Dedifferentiated amniotic fluid mesenchymal stem cell (primary cell): ENCODE results near the gene FOXN4.
"Not testable (repeated sequence)": the region's sequence is repeated elsewhere in the genome, so short reads cannot be mapped to it uniquely, and the experiment has no call there.

Source experiments
- DNase-seq: peaks from one replicate; pipeline ENCODE4 v3.0.0-alpha.2; 2016; ENCODE audit errors: extremely low spot score

FOXN4 gene, protein sequence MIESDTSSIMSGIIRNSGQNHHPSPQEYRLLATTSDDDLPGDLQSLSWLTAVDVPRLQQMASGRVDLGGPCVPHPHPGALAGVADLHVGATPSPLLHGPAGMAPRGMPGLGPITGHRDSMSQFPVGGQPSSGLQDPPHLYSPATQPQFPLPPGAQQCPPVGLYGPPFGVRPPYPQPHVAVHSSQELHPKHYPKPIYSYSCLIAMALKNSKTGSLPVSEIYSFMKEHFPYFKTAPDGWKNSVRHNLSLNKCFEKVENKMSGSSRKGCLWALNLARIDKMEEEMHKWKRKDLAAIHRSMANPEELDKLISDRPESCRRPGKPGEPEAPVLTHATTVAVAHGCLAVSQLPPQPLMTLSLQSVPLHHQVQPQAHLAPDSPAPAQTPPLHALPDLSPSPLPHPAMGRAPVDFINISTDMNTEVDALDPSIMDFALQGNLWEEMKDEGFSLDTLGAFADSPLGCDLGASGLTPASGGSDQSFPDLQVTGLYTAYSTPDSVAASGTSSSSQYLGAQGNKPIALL

DNA sequence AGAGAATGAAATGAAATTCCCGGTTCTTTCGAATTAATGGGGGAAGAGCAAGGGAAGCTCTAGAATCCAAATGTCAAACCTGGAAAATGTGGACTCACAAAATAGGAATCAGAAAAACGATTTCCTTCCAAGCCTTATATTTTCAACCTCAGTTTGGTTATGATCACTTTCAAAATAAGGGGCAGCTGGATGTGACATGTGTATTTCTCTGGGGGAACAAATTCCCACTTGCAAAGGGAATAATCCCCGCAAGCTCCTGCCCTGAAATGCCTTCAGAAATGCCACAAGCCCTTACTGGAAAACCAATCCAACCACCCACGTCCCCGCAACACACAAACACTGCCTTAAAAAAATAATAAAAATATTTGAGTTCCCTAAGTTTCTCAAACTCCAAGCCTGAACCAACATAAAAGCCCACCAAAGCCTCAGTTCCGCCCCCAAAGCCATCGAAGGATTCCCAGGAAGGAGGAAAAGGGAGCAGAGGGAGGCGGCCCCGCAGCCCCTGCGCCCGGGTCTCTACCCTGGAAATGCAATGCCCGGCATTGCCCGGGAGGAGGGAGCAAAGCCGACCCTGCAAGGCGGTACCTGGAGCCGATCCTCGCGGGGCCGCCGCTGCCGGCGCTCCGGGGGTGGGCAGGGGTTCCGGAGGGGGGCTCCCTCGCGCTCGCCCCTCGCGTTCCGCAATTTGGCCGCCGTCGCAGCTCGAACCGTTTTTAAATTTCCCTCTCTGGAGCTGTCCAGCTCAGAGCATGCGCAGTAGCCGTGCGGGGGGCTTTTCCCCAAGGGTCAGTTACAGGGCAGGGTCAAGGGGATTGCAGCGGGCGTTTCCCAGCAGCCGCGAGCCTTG is at the start of gene FOXN4:
FOXN4 (minus strand) TSS at position 751 of the 847 bp plus-strand sequence. CDS start 963 bp downstream, outside the sequence.
- DNase-seq: no peak

DNA sequence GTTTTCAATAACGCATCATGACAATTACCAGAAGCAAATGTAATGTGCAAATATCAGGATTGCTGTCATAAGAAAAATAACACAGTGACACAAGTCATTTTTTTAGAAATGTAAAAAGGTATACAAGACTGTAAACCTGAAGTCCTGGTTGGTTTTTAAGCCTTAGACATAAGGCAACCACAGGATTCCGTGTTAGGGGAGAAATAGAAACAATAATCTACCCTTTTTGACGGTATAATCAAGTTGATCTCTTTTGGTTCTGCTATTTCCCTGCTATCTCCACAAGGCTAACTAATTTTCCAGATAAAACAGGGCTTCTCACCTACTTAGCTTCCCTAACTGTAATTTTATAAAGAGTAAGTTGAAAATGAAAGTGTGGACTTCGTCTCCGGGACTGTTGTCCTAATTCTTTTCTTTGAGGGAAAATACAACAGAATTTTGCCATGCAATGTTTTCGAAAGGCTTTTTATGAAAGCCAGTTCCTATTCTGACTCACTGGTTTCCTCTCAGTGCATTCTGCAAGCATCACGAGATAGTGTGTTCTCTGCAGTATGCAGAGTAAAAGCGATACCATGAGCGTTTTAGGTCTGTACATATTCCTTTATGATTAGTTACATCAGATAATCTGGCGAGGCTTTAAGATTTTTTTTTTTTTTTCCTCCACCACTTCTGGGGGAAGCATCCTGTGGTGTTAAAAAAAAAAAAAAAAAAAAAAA is 49.2 kb upstream of the FOXN4 start:
- DNase-seq: no peak

DNA sequence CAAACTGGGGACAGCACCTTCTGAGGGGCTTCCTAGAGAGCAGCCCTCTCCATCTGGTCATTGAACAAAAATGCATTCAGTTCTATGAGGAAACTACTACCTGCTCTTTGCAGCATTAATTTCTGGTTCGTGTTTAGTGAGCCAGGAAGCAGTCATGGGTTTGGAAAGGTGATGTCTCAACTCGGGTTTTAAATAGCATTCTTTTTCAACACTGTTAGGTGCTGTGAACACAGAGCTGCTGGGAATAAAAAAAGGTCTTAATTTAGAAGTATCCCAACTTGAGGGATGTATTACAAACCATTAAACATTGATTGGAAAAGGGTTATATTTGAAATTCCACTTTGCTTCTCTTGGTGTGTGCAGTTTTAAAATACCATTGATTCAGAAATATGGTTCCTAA is 47.9 kb upstream of the FOXN4 start:
- DNase-seq: no peak

DNA sequence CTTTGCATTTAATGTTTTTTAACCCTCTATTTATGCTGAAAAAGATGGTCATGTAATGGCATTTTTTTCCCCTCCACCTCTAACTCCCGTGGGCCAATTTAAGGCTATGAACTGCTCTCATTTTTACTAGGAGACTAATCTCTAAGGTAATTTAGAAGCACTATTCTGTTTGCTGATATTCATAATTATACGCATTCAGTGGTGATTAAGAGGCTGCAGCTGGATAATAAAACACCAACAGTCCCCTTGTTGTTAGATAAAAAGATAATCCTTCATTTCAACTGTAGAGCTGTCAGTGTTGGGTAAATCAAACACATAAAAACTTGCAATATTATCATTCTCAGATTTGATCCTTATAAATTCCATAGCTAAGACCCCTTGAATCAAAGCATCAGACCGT is 47.5 kb upstream of the FOXN4 start:
- no peak for DNase-seq

DNA sequence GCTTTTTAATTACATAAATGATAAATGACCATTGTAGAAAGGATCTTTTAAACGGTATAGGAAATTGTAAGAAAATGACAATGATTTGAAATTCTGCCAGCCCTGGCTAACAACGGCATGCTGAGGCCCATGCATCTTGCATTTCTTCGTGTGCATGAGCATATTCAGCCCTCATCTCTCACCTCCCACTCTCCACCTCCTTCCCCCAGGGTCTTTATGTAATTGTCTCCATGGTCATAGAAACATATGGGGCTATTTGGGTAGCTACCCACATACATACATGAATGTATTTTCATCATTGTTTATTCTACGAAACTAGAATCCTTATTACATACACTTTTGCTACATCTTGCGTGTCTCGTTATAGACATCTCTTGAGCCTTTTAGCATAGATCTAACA is 43.1 kb upstream of the FOXN4 start:
- no peak for DNase-seq

DNA sequence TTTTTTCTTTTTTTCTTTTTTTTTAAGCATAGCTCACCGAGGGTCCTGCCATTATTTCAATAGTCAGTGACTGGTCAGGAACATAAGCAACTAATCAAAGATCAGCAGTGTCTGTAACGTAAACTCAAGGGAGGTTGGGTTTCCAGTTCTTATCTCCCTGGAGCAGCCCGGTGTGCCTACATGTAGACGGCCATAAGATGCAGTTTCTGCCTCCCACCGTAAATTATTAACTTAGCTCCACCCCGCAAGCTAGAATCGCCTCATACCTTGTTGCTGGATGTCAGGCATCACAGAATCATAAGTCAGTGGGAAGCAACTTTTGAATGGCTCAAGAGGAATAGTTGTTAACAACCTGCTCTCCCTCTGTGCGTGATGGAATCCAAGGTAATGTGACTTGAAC is 38.5 kb upstream of the FOXN4 start, which contains the start of gene MYO1H:
MYO1H (plus strand) TSS at position 312 of the 400 bp plus-strand sequence; CDS start at position 373, 61 bp downstream.
- no peak for DNase-seq

DNA sequence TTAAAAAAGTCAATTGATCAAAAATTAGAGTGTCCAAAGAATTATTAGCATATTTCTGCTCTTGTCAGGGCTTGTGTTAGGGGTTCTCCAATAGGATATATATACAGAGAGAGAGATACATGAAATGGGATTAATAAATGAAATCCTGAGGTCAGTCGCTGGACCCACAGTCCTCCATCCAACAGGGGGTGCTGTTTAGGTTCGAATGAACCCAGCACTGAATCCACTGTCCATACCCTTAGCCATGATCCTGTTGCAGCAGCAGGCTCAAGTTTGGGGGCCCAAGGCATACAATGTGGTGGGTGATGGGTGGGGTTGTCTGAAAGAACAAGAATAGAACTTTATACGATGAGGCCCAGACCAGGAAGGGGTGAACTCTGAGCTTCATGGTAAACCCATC is 37.8 kb upstream of the FOXN4 start:
- no peak for DNase-seq

DNA sequence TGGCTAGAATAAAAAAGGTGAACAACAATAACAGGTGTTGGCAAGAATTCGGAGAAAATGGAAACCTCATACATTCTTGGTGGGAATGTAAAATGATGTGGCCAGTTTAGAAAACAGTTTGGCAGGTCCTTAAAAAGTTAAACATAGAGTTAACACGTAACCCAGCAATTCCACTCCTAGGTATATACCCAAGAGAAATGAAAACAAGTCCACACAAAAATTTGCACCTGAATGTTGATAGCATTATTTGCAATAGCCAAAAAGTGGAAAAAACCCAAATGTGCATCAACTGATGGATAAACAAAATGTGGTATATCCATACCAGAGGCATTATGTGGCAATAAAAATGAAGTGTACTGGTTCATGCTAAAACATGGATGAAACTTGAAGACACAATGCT is 36.3 kb upstream of the FOXN4 start:
- DNase-seq: no peak

DNA sequence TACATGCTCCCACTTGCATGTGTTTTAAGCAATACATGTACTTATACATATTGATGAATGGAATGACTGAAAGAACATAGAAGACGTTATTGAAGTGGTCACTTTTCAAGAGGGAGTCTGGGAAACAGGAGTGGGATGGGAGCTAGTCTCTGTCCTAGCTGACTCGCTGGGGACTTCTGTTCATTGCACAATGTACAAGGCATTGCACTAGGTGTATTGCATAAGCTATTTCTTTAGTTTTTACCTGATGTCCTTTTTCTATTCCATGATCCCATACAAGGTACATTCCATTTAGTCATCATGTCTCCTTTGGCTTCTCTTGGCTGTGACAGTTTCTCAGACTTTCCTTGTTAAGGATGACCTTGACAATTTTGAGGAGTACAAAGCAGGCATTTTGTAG is 34.6 kb upstream of the FOXN4 start:
- no peak for DNase-seq

DNA sequence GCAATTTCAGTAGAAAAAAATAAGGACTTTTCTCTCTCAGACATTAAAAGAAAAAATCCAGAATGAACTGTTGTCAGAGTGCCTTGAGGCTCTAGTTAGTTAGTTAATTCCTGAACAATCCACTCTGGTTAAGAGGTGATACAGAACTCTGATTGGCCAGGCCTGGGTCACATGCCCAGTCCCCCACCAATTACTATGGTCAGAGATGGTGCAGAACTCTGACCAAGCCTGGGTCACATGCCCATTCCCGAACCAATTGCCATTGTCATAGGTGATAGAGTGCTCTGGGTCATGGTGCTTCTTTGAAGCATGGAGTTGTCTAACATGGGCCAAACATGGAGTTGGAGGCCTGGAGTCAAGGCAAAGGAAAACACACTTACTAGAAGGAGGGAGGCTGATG is 27.5 kb upstream of the FOXN4 start:
- DNase-seq: no peak

DNA sequence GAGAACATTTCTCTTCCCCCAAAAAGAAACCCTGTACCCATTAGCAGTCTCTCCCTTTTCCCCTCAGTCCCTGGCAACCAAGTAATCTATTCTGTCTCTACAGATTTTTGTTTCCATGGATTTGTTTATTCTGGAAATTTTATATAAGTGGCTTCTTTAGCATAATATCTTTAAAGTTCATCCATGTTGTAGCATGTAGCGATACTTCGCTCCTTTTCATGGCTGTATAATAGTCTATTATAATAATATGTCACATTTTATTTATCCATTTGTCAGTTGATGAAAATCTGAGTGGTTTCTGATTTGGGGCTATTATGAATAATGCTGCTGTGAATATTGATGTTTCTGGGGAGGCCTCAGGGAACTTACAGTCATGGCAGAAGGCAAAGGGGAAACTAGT is 25.8 kb upstream of the FOXN4 start:
- no peak for DNase-seq

DNA sequence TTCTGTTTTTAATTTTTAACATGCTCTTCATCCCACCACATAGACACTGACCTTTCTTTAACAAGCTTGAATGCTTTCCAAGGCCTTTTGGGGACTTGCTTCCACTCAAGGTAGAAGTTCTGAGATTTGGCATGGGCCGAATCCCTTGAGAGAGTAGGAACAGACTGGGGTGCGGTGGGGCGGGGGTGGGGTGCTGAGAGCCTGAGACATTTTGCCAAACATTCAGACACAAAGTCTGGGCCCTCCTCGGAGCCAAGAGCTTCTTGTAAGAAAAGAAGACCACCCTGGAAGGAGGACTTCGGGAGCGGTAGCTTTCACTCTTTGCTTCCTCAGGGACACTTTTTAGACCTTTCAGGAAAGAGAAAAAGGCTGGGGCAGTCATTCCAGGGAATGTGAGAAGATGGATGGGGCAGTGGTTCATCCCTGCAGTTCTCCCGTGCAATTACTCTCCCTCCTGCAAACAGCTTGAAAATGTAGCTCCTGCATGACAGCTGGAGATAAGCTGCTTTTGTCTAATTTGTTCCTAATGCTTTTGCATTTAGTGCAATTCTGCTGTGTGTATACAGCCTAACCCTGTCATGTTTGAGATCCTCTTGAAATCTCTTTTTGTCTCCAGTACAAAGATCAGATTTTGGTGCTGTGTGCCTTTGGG is 22.3 kb upstream of the FOXN4 start:
- DNase-seq: no peak

DNA sequence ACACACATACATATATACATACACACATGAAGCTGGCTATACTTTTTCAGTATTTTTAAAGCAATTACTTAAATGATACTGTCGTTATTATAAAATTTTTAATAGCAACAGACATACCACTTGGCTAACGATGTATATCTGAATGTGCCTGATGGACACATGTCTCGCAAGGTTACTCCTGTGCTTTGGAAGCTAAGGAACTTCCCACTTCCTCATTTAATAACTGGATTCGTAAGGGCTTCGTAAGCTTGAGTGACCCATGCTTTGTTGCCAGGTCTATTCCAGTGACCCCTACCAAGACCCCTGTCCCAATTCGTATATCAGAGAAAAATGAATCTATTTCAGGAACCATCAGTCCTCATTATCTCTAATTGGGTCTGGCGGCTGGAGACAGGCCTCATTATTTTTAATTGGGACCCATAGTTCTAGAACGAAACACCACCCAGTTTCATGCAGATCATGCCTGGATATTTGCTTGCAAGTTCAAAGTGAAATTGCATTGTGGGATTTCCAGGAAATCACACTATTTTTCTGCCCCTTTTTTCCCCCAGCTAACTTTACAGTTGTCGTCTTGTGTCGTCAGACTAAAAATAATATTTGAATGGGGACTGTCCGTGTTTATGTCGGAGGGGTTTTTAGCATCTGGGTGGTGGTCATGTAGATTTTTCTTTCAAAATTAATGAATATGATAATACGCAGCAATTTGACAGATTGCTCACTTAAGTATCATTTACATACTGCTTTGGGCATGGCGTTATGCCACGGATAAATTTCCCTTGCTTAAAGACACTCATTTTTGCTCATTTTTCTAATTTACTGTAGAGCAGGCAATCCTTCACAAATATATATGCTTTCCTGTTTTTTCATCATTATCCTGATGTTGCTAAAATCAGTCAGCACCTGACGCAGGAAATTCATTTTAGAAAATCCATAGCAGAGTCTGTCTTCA is 21.5 kb upstream of the FOXN4 start:
- DNase-seq: no peak

DNA sequence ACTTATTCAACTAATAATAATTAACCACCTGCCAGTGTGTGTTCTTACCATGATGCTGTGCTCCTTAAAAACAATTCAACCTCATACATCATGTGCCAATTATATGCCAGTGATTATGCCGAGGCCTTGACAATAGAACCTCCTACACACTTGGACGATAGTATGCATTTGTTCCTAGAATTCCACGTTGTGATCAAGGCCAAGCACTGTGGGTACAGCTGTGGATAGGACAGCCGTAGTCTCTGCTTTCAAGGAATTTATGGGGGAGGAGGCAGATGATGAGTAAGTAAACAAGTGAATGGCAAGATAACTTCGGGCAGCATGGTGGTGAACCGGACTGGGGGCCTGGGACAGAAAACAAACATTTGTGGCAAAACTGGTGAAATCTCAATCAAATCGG is 20.6 kb upstream of the FOXN4 start:
- no peak for DNase-seq

DNA sequence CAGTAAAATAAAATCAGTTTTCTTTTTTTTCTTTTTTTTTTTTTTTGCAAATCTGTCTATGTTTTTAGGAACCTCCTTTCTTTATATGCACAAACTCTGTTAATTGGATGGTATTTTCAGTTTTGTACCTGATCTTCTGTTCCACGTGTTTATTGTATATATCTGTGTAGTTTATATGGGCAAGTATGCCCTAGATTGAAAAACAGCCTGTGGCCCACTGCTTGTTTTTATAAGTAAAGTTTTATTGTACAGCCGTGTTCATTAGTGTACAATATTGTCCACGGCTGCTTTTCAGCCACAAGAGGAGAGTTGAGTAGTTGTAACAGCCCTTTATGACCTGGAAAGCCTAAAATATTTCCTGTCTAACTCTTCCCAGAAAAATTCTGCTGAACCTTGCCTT is 19.9 kb upstream of the FOXN4 start:
- no peak for DNase-seq

DNA sequence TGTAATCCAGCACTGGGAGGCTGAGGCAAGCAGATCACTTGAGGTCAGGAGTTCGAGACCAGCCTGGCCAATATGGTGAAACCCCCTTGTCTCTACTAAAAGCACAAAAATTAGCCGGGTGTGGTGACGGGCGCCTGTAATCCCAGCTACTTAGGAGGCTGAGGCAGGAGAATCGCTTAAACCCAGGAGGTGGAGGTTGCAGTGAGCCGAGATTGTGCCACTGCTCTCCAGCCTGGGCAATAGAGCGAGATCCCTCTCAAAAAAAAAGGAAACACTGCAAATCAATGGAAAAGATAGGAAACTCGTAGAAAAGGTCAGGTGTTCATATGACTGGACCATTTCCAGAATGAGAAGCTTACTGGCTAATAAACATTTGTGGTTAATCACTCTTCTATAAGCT is 12.2 kb upstream of the FOXN4 start:
- DNase-seq: not testable (repeated sequence)

DNA sequence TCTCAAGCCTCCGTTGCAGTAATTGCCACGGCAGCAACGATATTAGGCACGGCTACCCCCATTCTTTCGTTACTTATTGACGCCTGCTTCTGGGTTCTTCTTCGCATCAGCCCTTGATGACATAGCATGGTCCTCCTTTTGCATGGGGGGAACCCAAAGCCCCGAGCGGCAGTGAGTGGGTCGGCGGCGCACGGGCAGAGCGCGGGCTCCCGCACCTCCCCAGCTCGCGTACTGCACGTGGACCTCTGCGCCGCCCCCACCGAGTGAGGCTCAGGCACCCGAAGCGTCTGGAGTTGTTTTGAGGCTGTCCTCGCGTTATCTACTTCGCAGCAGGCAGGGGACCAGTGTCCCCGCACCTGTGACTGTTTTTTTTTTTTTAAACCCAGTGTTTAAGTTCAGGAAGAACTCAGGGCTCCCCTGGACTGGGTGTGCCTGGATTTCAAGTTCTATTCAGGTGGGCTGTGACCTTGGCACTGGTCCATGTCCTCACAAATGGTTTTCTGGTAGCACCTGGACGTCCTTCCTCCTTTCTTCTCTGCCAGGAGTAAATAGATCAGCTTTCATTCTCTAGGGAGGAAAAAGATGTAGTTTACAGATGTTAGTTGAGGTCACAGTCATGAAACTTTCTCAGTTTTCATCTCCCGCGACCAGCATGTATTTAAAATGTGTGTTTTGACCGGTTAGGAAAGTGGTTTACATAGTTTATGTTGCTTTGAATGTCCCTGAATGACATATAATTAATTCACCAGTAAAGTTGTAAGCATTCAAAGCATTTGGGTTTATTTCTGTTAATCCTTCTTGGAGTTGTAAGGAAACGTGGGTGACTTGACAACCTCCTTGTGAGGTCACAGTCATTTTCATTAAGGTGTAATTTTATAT is 1.4 kb upstream of the FOXN4 start:
- DNase-seq: no peak

DNA sequence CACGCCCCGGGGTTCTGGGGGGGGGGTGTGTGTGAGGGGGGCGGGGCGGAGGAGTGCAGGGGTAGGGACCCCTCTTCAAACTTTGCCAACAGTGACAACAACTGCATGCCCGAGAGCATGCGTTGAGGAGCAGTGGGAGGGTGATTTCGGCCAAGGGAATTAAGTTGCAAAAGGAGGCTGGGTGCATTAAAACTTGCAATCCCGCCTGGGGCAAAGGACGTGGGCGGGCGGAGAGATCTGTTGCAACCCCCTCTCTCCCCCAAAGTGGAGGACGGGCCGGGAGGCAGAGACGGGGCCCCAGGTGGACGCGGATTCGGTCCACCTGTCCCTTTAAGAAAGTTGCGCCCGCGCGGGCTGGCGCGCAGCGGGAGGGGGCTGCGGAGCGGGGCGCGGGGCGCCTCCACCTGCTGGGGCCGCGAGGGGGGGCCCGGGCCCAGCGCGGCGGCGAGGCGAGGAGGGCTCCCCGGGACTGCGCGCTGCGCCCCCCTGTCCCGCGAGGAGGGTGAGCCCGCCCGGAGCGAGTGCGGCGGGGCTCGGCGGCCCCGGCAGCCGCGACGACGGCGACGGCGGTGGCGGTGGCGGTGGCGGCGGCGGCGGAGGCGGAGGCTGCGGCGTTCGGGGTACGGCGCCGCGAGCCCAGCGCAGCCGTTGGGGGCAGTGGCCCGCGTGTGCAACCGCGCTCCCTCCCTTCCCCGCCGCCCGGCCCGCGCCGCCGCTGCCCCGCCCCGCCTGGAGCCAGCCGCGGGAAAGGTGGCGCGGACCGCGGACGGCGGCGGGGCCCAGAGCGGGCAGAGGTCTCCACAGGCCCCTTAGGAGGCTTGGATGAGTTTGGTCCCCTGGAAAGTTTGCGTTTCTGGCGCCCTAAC is 530 bp upstream of the FOXN4 start:
- no peak for DNase-seq
